ENCODE results near the gene UMODL1. TPM values are rescaled to one million over a fixed set of nuclear protein-coding genes. Genes with fewer than 3 reads are reported as not detected.
A peak's percentile ranks its signal among the peaks of the same experiment; 100 is the strongest.

UMODL1 gene
- total RNA-seq, 1 experiment from 2014 or later, result not detected

GRCh38 chr21:42063571-42064521 lies 7.3 kb upstream of the UMODL1 start:
- peak; percentile 60 to 63 for DNase-seq
- no peak for TF ChIP-seq EZH2 (IDR thresholded peaks at IDR 0.05; ENCODE audit: low read depth)
- TF ChIP-seq CTCF (conservative IDR thresholded peaks at IDR 0.05), result no peak
- ChIA-PET POLR2A (ENCODE audit: unreplicated experiment) (interaction anchor here (0.6 to 0.7 kb wide), 4 partner anchors 24 to 266 kb away, joined by 3 to 8 read pairs (median 4); no protein-coding TSS in a partner anchor), CTCF (interaction anchor here (0.6 to 0.8 kb wide), 3 partner anchors 43 to 780 kb away, joined by 3 read pairs; no protein-coding TSS in a partner anchor)
- H3K4me1 ChIP-seq (replicated peaks; ENCODE audit: insufficient read depth), result no peaks in the 10 kb centered on the region
- no peaks in the 10 kb centered on the region for H3K27me3 ChIP-seq (ENCODE audit: insufficient read depth, low read depth)
- BruUV-seq (replicated peaks), result no TSS peak
- no peak overlapping the region for H3K4me3 ChIP-seq
- H3K79me2 ChIP-seq (ENCODE audit: low read depth), result no peaks in the 10 kb centered on the region
- intact Hi-C loops (cut with micrococcal nuclease; ENCODE audit: unreplicated experiment), result no loop called here
- no peaks in the 10 kb centered on the region for H3K9me2 ChIP-seq (ENCODE audit: insufficient read depth)
- H4K20me1 ChIP-seq (ENCODE audit: insufficient read depth), result no peaks in the 10 kb centered on the region
- no peaks in the 10 kb centered on the region for H3K9me3 ChIP-seq (ENCODE audit: insufficient read depth, low read depth)
- no peak overlapping the region for H3K27ac ChIP-seq
- H3K36me3 ChIP-seq (ENCODE audit: low read depth), result no peaks in the 10 kb centered on the region
- peaks cover 2% of the 10 kb centered on the region; the same call in 1 of the 2 replicates for H3F3A ChIP-seq (ENCODE audit: insufficient read depth, low read depth)
- no peak overlapping the region for H2AFZ ChIP-seq
- H3K4me2 ChIP-seq, result no peak overlapping the region; the same call in 1 of the 2 replicates

GRCh38 chr21:42066521-42066920 lies 4.6 kb upstream of the UMODL1 start:
- no peak for DNase-seq
- no peaks in the 10 kb centered on the region for H3K9me2 ChIP-seq (ENCODE audit: insufficient read depth)
- BruUV-seq (replicated peaks), result no TSS peak
- ChIA-PET POLR2A (ENCODE audit: unreplicated experiment) (no interaction called here), CTCF (no interaction called here)
- H3K4me2 ChIP-seq, result no peak overlapping the region
- no peak overlapping the region for H3K4me3 ChIP-seq
- TF ChIP-seq EZH2 (IDR thresholded peaks at IDR 0.05; ENCODE audit: low read depth) (no peak), CTCF (conservative IDR thresholded peaks at IDR 0.05) (no peak)
- H3K27me3 ChIP-seq (ENCODE audit: insufficient read depth, low read depth), result no peaks in the 10 kb centered on the region
- no peaks in the 10 kb centered on the region for H3K9me3 ChIP-seq (ENCODE audit: insufficient read depth, low read depth)
- H3K36me3 ChIP-seq (ENCODE audit: low read depth), result no peaks in the 10 kb centered on the region
- no peaks in the 10 kb centered on the region for H3K79me2 ChIP-seq (ENCODE audit: low read depth)
- H3K4me1 ChIP-seq (replicated peaks; ENCODE audit: insufficient read depth), result no peaks in the 10 kb centered on the region
- no peaks in the 10 kb centered on the region for H4K20me1 ChIP-seq (ENCODE audit: insufficient read depth)
- H3F3A ChIP-seq (ENCODE audit: insufficient read depth, low read depth), result no peaks in the 10 kb centered on the region
- intact Hi-C loops (cut with micrococcal nuclease; ENCODE audit: unreplicated experiment), result no loop called here
- H2AFZ ChIP-seq, result no peak overlapping the region
- no peak overlapping the region for H3K27ac ChIP-seq

- DNase-seq, result no peak
- no peak for TF ChIP-seq EZH2 (IDR thresholded peaks at IDR 0.05; ENCODE audit: low read depth)
- TF ChIP-seq CTCF (conservative IDR thresholded peaks at IDR 0.05), result no peak
- Histone ChIP-seq H3K9me2 (ENCODE audit: insufficient read depth) (no peaks in the 10 kb centered on the region), H3K36me3 (ENCODE audit: low read depth) (no peaks in the 10 kb centered on the region), H4K20me1 (ENCODE audit: insufficient read depth) (no peaks in the 10 kb centered on the region), H3K4me2 (no peak overlapping the region), H3K9me3 (ENCODE audit: insufficient read depth, low read depth) (no peaks in the 10 kb centered on the region), H3F3A (ENCODE audit: insufficient read depth, low read depth) (no peaks in the 10 kb centered on the region), H2AFZ (no peak overlapping the region), H3K27me3 (ENCODE audit: insufficient read depth, low read depth) (no peaks in the 10 kb centered on the region), H3K4me3 (no peak overlapping the region), H3K4me1 (replicated peaks; ENCODE audit: insufficient read depth) (no peaks in the 10 kb centered on the region), H3K27ac (no peak overlapping the region), H3K79me2 (ENCODE audit: low read depth) (no peaks in the 10 kb centered on the region)
- intact Hi-C loops (cut with micrococcal nuclease; ENCODE audit: unreplicated experiment), result no loop called here
- POLR2A ChIA-PET (ENCODE audit: unreplicated experiment), result no interaction called here
- CTCF ChIA-PET, result no interaction called here
- no TSS peak for BruUV-seq (replicated peaks)
Measured at GRCh38 chr21:42067531-42068255, 3.4 kb upstream of the UMODL1 start.
